Measurements from ENCODE around the gene IRF2BPL.

Gene IRF2BPL

GRCh38 chr14:76986231-76986565, 42.3 kb downstream of the IRF2BPL start:
- no peaks in the 10 kb centered on the region for H3K36me3 ChIP-seq
- no peak overlapping the region for H3K4me3 ChIP-seq (ENCODE audit: low read depth, low read length)
- peaks cover 7% of the 10 kb centered on the region for H3K9me3 ChIP-seq (ENCODE audit: severe bottlenecking)
- no peak for TF ChIP-seq CTCF (IDR thresholded peaks at IDR 0.05; ENCODE audit: low read depth, low read length)
- H3K27ac ChIP-seq: no peak overlapping the region
- DNase-seq: no peak
- no peaks in the 10 kb centered on the region for H3K27me3 ChIP-seq (ENCODE audit: insufficient read depth, low read depth, severe bottlenecking)

- TF ChIP-seq CTCF (IDR thresholded peaks at IDR 0.05; ENCODE audit: low read depth, low read length): no peak
- DNase-seq: no peak
- Histone ChIP-seq H3K27me3 (ENCODE audit: insufficient read depth, low read depth, severe bottlenecking) (no peaks in the 10 kb centered on the region), H3K9me3 (ENCODE audit: severe bottlenecking) (peaks cover 7% of the 10 kb centered on the region), H3K27ac (no peak overlapping the region), H3K36me3 (no peaks in the 10 kb centered on the region), H3K4me3 (ENCODE audit: low read depth, low read length) (no peak overlapping the region)
Observed at GRCh38 chr14:76985540-76986230, 42.8 kb downstream of the IRF2BPL start.

- DNase-seq: no peak
- no peaks in the 10 kb centered on the region for H3K36me3 ChIP-seq
- no peaks in the 10 kb centered on the region for H3K27me3 ChIP-seq (ENCODE audit: insufficient read depth, low read depth, severe bottlenecking)
- no peak overlapping the region for H3K27ac ChIP-seq
- no peak for TF ChIP-seq CTCF (IDR thresholded peaks at IDR 0.05; ENCODE audit: low read depth, low read length)
- H3K9me3 ChIP-seq (ENCODE audit: severe bottlenecking): peaks cover 7% of the 10 kb centered on the region
- no peak overlapping the region for H3K4me3 ChIP-seq (ENCODE audit: low read depth, low read length)
Observed at GRCh38 chr14:76984787-76985375, 43.6 kb downstream of the IRF2BPL start.

- Histone ChIP-seq H3K4me3 (ENCODE audit: low read depth, low read length) (no peak overlapping the region), H3K36me3 (no peaks in the 10 kb centered on the region), H3K9me3 (ENCODE audit: severe bottlenecking) (peaks cover 7% of the 10 kb centered on the region), H3K27me3 (ENCODE audit: insufficient read depth, low read depth, severe bottlenecking) (no peaks in the 10 kb centered on the region), H3K27ac (no peak overlapping the region)
- no peak for TF ChIP-seq CTCF (IDR thresholded peaks at IDR 0.05; ENCODE audit: low read depth, low read length)
- DNase-seq: no peak
Observed at GRCh38 chr14:76984297-76984696, 44.2 kb downstream of the IRF2BPL start.

GRCh38 chr14:76981670-76982069, 46.8 kb downstream of the IRF2BPL start:
- no peak for TF ChIP-seq CTCF (IDR thresholded peaks at IDR 0.05; ENCODE audit: low read depth, low read length)
- H3K4me3 ChIP-seq (ENCODE audit: low read depth, low read length): no peak overlapping the region
- no peaks in the 10 kb centered on the region for H3K27me3 ChIP-seq (ENCODE audit: insufficient read depth, low read depth, severe bottlenecking)
- peaks cover 7% of the 10 kb centered on the region for H3K9me3 ChIP-seq (ENCODE audit: severe bottlenecking)
- no peaks in the 10 kb centered on the region for H3K36me3 ChIP-seq
- no peak for DNase-seq
- no peak overlapping the region for H3K27ac ChIP-seq

Data from WERI-Rb-1 (cell line).